HUES64 (cell line): ENCODE measurements around the gene COL27A1.

Experiments
- H3K27ac ChIP-seq: 2 replicates; pipeline ENCODE4 v1.7.0; 2013; ENCODE audit warnings: low read depth, low read length, inconsistent platforms
- H3K27me3 ChIP-seq: 2 replicates; pipeline ENCODE4 v1.6.1; 2013; ENCODE audit warnings: mild to moderate bottlenecking, low read length; ENCODE audit not compliant: insufficient read depth
- H3K36me3 ChIP-seq: 2 replicates; pipeline ENCODE4 v1.6.1; 2013; ENCODE audit warnings: mild to moderate bottlenecking, low read length; ENCODE audit not compliant: insufficient read depth
- H3K4me1 ChIP-seq: 2 replicates; pipeline ENCODE4 v1.6.1; 2013; ENCODE audit warnings: mild to moderate bottlenecking, low read length, moderate library complexity; ENCODE audit not compliant: insufficient read depth
- H3K4me3 ChIP-seq: 2 replicates; pipeline ENCODE4 v1.5.1; 2013; ENCODE audit warnings: mild to moderate bottlenecking, low read length, moderate library complexity
- H3K9ac ChIP-seq: 2 replicates; pipeline ENCODE4 v1.6.1; 2013; ENCODE audit warnings: mild to moderate bottlenecking, low read depth, low read length
- H3K9me3 ChIP-seq: 2 replicates; pipeline ENCODE4 v1.6.1; 2013; ENCODE audit warnings: low read depth, low read length; ENCODE audit not compliant: insufficient read depth
- WGBS: fragments of 150-250, 120-280 bp; methylation state at CpG from one replicate; pipeline ENCODE4 v1.1.7; 2013; ENCODE audit warnings: missing lambda C conversion rate; 5-methylcytosine and 5-hydroxymethylcytosine counted together

COL27A1 gene

GRCh38 chr9:114288193-114289091 lies 133.1 kb downstream of the COL27A1 start:
- no peak overlapping the region; the same call in 1 of the 2 replicates for H3K9ac ChIP-seq
- H3K4me1 ChIP-seq: peaks cover 13% of the 10 kb centered on the region
- peak overlapping the region; percentile 26; the same call in 1 of the 2 replicates for H3K27ac ChIP-seq
- H3K36me3 ChIP-seq: peaks cover 20% of the 10 kb centered on the region
- 68% methylated on average over 23 of the region's 23 CpGs for WGBS
- no peak overlapping the region for H3K4me3 ChIP-seq
- H3K9me3 ChIP-seq: no peaks in the 10 kb centered on the region
- no peaks in the 10 kb centered on the region for H3K27me3 ChIP-seq

- WGBS: 93% methylated on average over 13 of the region's 13 CpGs
- H3K27ac ChIP-seq: no peak overlapping the region
- H3K9me3 ChIP-seq: peaks cover under 1% of the 10 kb centered on the region; the same call in 1 of the 2 replicates
- no peak overlapping the region for H3K9ac ChIP-seq
- H3K36me3 ChIP-seq: peaks cover 22% of the 10 kb centered on the region
- H3K27me3 ChIP-seq: no peaks in the 10 kb centered on the region
- peaks cover 13% of the 10 kb centered on the region for H3K4me1 ChIP-seq
- H3K4me3 ChIP-seq: no peak overlapping the region
Measured at GRCh38 chr9:114289106-114289505, 133.8 kb downstream of the COL27A1 start.

- H3K27me3 ChIP-seq: no peaks in the 10 kb centered on the region
- H3K27ac ChIP-seq: no peak overlapping the region
- H3K36me3 ChIP-seq: peaks cover 29% of the 10 kb centered on the region
- peaks cover 13% of the 10 kb centered on the region for H3K4me1 ChIP-seq
- no peak overlapping the region for H3K4me3 ChIP-seq
- no peak overlapping the region for H3K9ac ChIP-seq
- WGBS: 90% methylated on average over 13 of the region's 13 CpGs
- H3K9me3 ChIP-seq: peaks cover 7% of the 10 kb centered on the region
Measured at GRCh38 chr9:114289571-114290481, 134.5 kb downstream of the COL27A1 start.

GRCh38 chr9:114290561-114290986 lies 135.2 kb downstream of the COL27A1 start:
- Histone ChIP-seq H3K27me3 (no peaks in the 10 kb centered on the region), H3K9ac (no peak overlapping the region), H3K4me3 (no peak overlapping the region), H3K4me1 (peaks cover 13% of the 10 kb centered on the region), H3K36me3 (peaks cover 33% of the 10 kb centered on the region), H3K9me3 (peaks cover 15% of the 10 kb centered on the region), H3K27ac (no peak overlapping the region)
- WGBS: 82% methylated on average over 7 of the region's 7 CpGs

GRCh38 chr9:114291064-114291474 lies 135.7 kb downstream of the COL27A1 start:
- H3K27ac ChIP-seq: no peak overlapping the region
- no peak overlapping the region for H3K4me3 ChIP-seq
- 23% methylated on average over 12 of the region's 12 CpGs for WGBS
- H3K4me1 ChIP-seq: peaks cover 10% of the 10 kb centered on the region
- H3K9me3 ChIP-seq: peaks cover 18% of the 10 kb centered on the region
- H3K9ac ChIP-seq: no peak overlapping the region
- no peaks in the 10 kb centered on the region for H3K27me3 ChIP-seq
- peaks cover 38% of the 10 kb centered on the region for H3K36me3 ChIP-seq

- peaks cover 10% of the 10 kb centered on the region for H3K4me1 ChIP-seq
- H3K4me3 ChIP-seq: no peak overlapping the region
- H3K9me3 ChIP-seq: peaks cover 22% of the 10 kb centered on the region
- H3K9ac ChIP-seq: no peak overlapping the region
- H3K27me3 ChIP-seq: no peaks in the 10 kb centered on the region
- WGBS: 88% methylated on average over 11 of the region's 11 CpGs
- H3K27ac ChIP-seq: no peak overlapping the region
- peaks cover 48% of the 10 kb centered on the region for H3K36me3 ChIP-seq
Measured at GRCh38 chr9:114291886-114292590, 136.7 kb downstream of the COL27A1 start.

- no peak overlapping the region for H3K9ac ChIP-seq
Measured at GRCh38 chr9:114294664-114295063, 139.3 kb downstream of the COL27A1 start.

GRCh38 chr9:114296338-114296737 lies 141.0 kb downstream of the COL27A1 start:
- H3K9ac ChIP-seq: no peak overlapping the region
- no peak overlapping the region for H3K4me3 ChIP-seq
- H3K27ac ChIP-seq: no peak overlapping the region
- H3K27me3 ChIP-seq: no peaks in the 10 kb centered on the region
- no peaks in the 10 kb centered on the region for H3K4me1 ChIP-seq
- H3K36me3 ChIP-seq: peaks cover 74% of the 10 kb centered on the region
- WGBS: no CpG with 5 or more reads among the region's 1 CpG
- peaks cover 22% of the 10 kb centered on the region for H3K9me3 ChIP-seq

More at GRCh38 chr9:114294664-114295063, 139.3 kb downstream of the COL27A1 start:
- no peaks in the 10 kb centered on the region for H3K27me3 ChIP-seq
- H3K9me3 ChIP-seq: peaks cover 22% of the 10 kb centered on the region
- H3K4me1 ChIP-seq: no peaks in the 10 kb centered on the region
- H3K4me3 ChIP-seq: no peak overlapping the region
- peaks cover 69% of the 10 kb centered on the region for H3K36me3 ChIP-seq
- H3K27ac ChIP-seq: no peak overlapping the region

GRCh38 chr9:114299286-114300152 lies 144.2 kb downstream of the COL27A1 start:
- Histone ChIP-seq H3K4me1 (no peaks in the 10 kb centered on the region), H3K9me3 (peaks cover 18% of the 10 kb centered on the region), H3K4me3 (no peak overlapping the region), H3K9ac (no peak overlapping the region), H3K27ac (no peak overlapping the region), H3K36me3 (peaks cover 57% of the 10 kb centered on the region), H3K27me3 (no peaks in the 10 kb centered on the region)
- WGBS: 94% methylated on average over 15 of the region's 15 CpGs
